ENCODE data around the gene RASEF. TPM values are rescaled to one million over a fixed set of nuclear protein-coding genes. Genes with fewer than 3 reads are reported as not detected.

Gene RASEF
- total RNA-seq, 1 experiment from 2014 or later: 0.12 TPM

DNA sequence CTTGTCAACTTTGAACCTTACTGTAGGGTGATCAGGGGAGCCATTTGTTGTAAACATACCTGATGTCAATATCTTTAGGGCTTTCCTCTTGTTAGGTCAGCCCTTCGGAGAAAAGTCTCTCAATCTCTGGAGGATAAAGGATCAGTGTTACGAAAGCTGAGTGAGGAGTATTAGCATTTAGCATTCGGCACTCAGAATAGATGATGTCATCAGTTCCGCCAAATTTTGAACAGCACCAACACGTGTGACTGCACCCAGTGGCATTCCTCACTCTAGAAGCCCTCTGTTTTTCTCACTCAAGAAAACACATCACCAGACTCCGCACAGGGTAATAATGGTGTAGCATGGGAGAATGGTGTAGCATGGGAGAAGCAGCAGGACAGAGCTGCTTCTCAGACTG lies 87.8 kb downstream of the RASEF start:
- H4K20me1 ChIP-seq (ENCODE audit: insufficient read depth): no peaks in the 10 kb centered on the region
- no TSS peak for BruUV-seq (replicated peaks)
- no peak for TF ChIP-seq FOSL1 (IDR thresholded peaks at IDR 0.05; ENCODE audit: low read depth)
- no peak for TF ChIP-seq CEBPB (IDR thresholded peaks at IDR 0.05; ENCODE audit: low read depth)
- no peak for TF ChIP-seq SIN3A (IDR thresholded peaks at IDR 0.05; ENCODE audit: low read depth)
- TF ChIP-seq ZNF274 (IDR thresholded peaks at IDR 0.05; ENCODE audit: low read depth, low read length): no peak
- TF ChIP-seq EZH2phosphoT487 (IDR thresholded peaks at IDR 0.05; ENCODE audit: borderline replicate concordance): no peak
- TF ChIP-seq MAX (IDR thresholded peaks at IDR 0.05): no peak
- no peak for TF ChIP-seq POLR2AphosphoS5 (IDR thresholded peaks at IDR 0.05; ENCODE audit: low read depth, low read length)
- TF ChIP-seq, protein P1, sequence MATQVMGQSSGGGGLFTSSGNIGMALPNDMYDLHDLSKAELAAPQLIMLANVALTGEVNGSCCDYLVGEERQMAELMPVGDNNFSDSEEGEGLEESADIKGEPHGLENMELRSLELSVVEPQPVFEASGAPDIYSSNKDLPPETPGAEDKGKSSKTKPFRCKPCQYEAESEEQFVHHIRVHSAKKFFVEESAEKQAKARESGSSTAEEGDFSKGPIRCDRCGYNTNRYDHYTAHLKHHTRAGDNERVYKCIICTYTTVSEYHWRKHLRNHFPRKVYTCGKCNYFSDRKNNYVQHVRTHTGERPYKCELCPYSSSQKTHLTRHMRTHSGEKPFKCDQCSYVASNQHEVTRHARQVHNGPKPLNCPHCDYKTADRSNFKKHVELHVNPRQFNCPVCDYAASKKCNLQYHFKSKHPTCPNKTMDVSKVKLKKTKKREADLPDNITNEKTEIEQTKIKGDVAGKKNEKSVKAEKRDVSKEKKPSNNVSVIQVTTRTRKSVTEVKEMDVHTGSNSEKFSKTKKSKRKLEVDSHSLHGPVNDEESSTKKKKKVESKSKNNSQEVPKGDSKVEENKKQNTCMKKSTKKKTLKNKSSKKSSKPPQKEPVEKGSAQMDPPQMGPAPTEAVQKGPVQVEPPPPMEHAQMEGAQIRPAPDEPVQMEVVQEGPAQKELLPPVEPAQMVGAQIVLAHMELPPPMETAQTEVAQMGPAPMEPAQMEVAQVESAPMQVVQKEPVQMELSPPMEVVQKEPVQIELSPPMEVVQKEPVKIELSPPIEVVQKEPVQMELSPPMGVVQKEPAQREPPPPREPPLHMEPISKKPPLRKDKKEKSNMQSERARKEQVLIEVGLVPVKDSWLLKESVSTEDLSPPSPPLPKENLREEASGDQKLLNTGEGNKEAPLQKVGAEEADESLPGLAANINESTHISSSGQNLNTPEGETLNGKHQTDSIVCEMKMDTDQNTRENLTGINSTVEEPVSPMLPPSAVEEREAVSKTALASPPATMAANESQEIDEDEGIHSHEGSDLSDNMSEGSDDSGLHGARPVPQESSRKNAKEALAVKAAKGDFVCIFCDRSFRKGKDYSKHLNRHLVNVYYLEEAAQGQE (IDR thresholded peaks at IDR 0.05; ENCODE audit: low read depth): no peak
- TF ChIP-seq, protein P2, sequence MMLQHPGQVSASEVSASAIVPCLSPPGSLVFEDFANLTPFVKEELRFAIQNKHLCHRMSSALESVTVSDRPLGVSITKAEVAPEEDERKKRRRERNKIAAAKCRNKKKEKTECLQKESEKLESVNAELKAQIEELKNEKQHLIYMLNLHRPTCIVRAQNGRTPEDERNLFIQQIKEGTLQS (IDR thresholded peaks at IDR 0.05): no peak
- TF ChIP-seq ELF1 (IDR thresholded peaks at IDR 0.05; ENCODE audit: borderline replicate concordance, low read depth): no peak
- TF ChIP-seq EZH2 (IDR thresholded peaks at IDR 0.05): no peak
- TF ChIP-seq SRF (IDR thresholded peaks at IDR 0.05; ENCODE audit: low read depth): no peak
- no peak for TF ChIP-seq JUND (IDR thresholded peaks at IDR 0.05)
- no peak for TF ChIP-seq ZBTB33 (IDR thresholded peaks at IDR 0.05; ENCODE audit: extremely low read depth, insufficient replicate concordance, low read length)
- no peak for TF ChIP-seq ZFX (IDR thresholded peaks at IDR 0.05)
- TF ChIP-seq EGR1 (IDR thresholded peaks at IDR 0.05; ENCODE audit: low read depth): no peak
- no peak for TF ChIP-seq TCF7L2 (IDR thresholded peaks at IDR 0.05; ENCODE audit: borderline replicate concordance, extremely low read depth, insufficient read depth, insufficient read length)
- no peak for TF ChIP-seq POLR2A (IDR thresholded peaks at IDR 0.05; ENCODE audit: borderline replicate concordance, extremely low read depth, insufficient read depth, insufficient read length)
- no peaks in the 10 kb centered on the region for H3K79me2 ChIP-seq (ENCODE audit: insufficient read depth, low read length)
- peaks cover 0 to 5% of the 10 kb centered on the region in 2 experiments; a peak in 1 of 4 replicates for H3K9me3 ChIP-seq (ENCODE audit: control insufficient read depth in 1 of 2, insufficient read depth in 1 of 2, low read depth in 1 of 2, low read length in 2 of 2)
- H3K4me3 ChIP-seq (replicated peaks in 1 of 2; ENCODE audit: low read depth in 1 of 2, low read length in 2 of 2): no peak overlapping the region
- CTCF ChIA-PET: no interaction called here
- no peaks in the 10 kb centered on the region for H3K4me1 ChIP-seq (ENCODE audit: control insufficient read depth in 1 of 2, insufficient read depth in 2 of 2, low read length in 2 of 2)
- DNase-seq (ENCODE audit: low read depth, low spot score) (no peak), ATAC-seq (no peak)
- H3K9ac ChIP-seq (ENCODE audit: low read length): no peak overlapping the region
- no peaks in the 10 kb centered on the region for H3K9me2 ChIP-seq (ENCODE audit: insufficient read depth)
- H3K36me3 ChIP-seq (ENCODE audit: control insufficient read depth in 1 of 2, insufficient read depth in 2 of 2, low read length in 2 of 2): no peaks in the 10 kb centered on the region
- no peak overlapping the region for H2AFZ ChIP-seq (ENCODE audit: low read depth, low read length, poor library complexity, severe bottlenecking)
- no peak overlapping the region for H3K4me2 ChIP-seq (ENCODE audit: low read length)
- no peaks in the 10 kb centered on the region for H3K27me3 ChIP-seq (ENCODE audit: insufficient read depth, low read length)
- POLR2A ChIA-PET: no interaction called here
- no peak overlapping the region for H3K27ac ChIP-seq (ENCODE audit: low read depth, low read length)
- RAD21 ChIA-PET (ENCODE audit: low non-redundant PET in 1 of 2, low total read pairs in 2 of 2, uncharacterized antibody in 2 of 2, unreplicated experiment in 2 of 2): no interaction called here
- intact Hi-C loops (cut with micrococcal nuclease): no loop called here
